ENCODE data around the gene PLP1. TPM values are rescaled to one million over a fixed set of nuclear protein-coding genes. Genes with fewer than 3 reads are reported as not detected.
"Not testable (repeated sequence)": the region's sequence is repeated elsewhere in the genome, so short reads cannot be mapped to it uniquely, and the experiment has no call there.

Gene PLP1
- total RNA-seq, 2 experiments from 2014 or later: not detected

DNA sequence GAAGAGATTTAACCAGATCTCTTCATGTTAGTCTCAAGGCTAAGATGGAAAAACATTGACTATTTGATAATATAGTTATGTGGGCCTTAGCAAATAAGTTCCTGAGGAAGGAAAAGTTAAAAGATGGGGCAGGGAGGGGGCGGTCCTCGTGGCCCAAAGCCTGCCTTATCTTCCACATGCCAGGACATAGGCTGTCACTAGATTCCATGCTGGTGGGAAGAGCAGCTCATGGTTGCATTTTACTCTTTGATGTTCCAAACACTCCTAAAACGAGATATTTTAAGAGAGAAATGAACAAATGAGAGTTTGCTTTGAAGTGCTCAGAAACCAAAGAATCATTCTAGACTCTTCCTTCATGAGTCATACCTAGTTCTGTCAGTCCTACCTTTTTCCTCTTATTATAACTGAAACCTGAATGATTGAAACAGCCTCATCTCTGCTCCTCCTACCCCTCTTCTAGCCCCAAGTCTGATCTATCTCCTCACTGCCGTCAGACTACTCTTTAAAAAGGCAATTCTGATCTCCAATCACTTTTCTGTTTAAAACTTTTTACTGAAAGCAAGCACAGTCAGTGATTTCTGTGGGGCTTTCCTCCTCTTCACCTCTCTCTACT is 30.3 kb downstream of the PLP1 start:
- peaks cover 14% of the 10 kb centered on the region for H3K4me1 Mint-ChIP-seq
- H3K27me3 Mint-ChIP-seq: peaks cover 6% of the 10 kb centered on the region
- no peaks in the 10 kb centered on the region for H3K9me3 Mint-ChIP-seq (ENCODE audit: low read depth)
- H3K36me3 Mint-ChIP-seq (ENCODE audit: low read depth): no peaks in the 10 kb centered on the region
- ATAC-seq (peak; percentile 97), DNase-seq (no peak)
- no peak overlapping the region for H3K27ac Mint-ChIP-seq
- ChIA-PET POLR2A (no interaction called here), CTCF (no interaction called here)
- H3K4me3 Mint-ChIP-seq: no peak overlapping the region
- intact Hi-C loops (cut with DNase I, micrococcal nuclease): no loop called here

DNA sequence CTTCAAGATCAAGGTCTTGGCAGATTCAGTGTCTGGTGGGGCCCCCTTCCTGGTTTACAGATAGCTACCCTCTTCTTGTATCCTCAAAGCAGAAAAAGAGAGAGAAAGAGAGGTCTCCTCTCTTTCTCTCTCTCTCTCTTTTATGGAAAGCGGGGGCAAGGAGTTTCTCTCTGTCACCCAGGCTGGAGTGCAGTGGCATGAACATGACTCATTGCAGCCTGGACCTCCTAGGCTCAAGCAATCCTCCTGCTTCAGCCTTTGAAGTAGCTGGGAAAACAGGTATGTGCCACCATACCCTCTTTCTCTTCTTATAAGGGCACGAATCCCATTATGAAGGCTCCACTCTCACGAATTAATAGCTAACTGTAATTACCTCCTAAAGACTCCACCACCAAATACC is 35.2 kb downstream of the PLP1 start:
- POLR2A ChIA-PET: no interaction called here
- CTCF ChIA-PET: interaction anchor here (1.1 to 2.0 kb wide), 2 partner anchors 34 to 101 kb away, joined by 3 to 6 read pairs; partner anchors contain the start of gene TMEM31
- H3K4me1 Mint-ChIP-seq: peaks cover 10% of the 10 kb centered on the region
- H3K36me3 Mint-ChIP-seq (ENCODE audit: low read depth): no peaks in the 10 kb centered on the region
- H3K4me3 Mint-ChIP-seq: no peak overlapping the region
- no peaks in the 10 kb centered on the region for H3K9me3 Mint-ChIP-seq (ENCODE audit: low read depth)
- no peak overlapping the region for H3K27ac Mint-ChIP-seq
- peaks cover 16% of the 10 kb centered on the region for H3K27me3 Mint-ChIP-seq
- DNase-seq (no peak), ATAC-seq (no peak)
- intact Hi-C loops (cut with DNase I, micrococcal nuclease): no loop called here

DNA sequence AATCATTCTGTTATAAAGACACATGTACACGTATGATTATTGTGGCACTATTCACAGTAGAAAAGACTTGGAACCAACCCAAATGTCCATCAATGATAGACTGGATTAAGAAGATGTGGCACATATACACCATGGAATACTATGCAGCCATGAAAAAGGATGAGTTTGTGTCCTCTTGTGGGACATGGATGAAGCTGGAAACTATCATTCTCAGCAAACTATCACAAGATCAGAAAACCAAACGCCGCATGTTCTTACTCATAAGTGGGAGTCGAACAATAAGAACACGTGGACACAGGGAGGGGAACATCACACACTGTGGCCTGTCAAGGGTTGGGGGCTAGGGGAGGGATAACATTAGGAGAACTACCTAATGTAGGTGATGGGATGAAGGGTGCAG is 40.5 kb downstream of the PLP1 start:
- H3K9me3 Mint-ChIP-seq (ENCODE audit: low read depth); H3K27ac Mint-ChIP-seq; ATAC-seq; H3K4me1 Mint-ChIP-seq; H3K4me3 Mint-ChIP-seq; DNase-seq; POLR2A ChIA-PET; H3K36me3 Mint-ChIP-seq (ENCODE audit: low read depth): not testable (repeated sequence)
- intact Hi-C loops (cut with DNase I, micrococcal nuclease): loop anchor here (1.0 kb wide), 4 partner anchors 106 to 284 kb away; no protein-coding TSS in a partner anchor
- H3K27me3 Mint-ChIP-seq: peaks cover 12% of the 10 kb centered on the region
- CTCF ChIA-PET: interaction anchor here (1.8 kb wide), 1 partner anchor 9 kb away, joined by 4 read pairs; no protein-coding TSS in a partner anchor

DNA sequence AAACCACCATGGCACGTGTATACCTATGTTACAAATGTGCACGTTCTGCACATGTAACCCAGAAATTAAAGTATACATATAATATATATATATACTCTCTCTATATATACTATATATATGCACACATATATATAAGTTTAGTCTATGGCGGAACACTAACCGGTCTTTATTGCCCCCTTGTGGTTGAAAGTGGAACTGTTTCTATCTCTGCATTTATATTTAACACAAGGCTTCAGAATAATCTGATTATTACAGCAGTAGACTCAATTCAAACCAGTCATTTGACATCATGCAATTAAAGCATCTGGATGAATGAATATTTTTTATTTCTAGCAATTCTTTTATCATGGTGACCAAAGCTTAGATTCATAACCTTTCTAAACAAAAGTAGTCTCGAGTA is 40.9 kb downstream of the PLP1 start:
- DNase-seq (no peak), ATAC-seq (peak; percentile 63)
- CTCF ChIA-PET: interaction anchor here (0.6 to 1.8 kb wide), 2 partner anchors 9 to 17 kb away, joined by 3 to 4 read pairs; no protein-coding TSS in a partner anchor
- Mint-ChIP-seq H3K36me3 (ENCODE audit: low read depth) (no peaks in the 10 kb centered on the region), H3K27me3 (peaks cover 12% of the 10 kb centered on the region), H3K27ac (no peak overlapping the region), H3K9me3 (ENCODE audit: low read depth) (no peaks in the 10 kb centered on the region), H3K4me1 (no peaks in the 10 kb centered on the region), H3K4me3 (no peak overlapping the region)
- intact Hi-C loops (cut with DNase I, micrococcal nuclease): loop anchor here (1.0 kb wide), 4 partner anchors 106 to 284 kb away; no protein-coding TSS in a partner anchor
- POLR2A ChIA-PET: no interaction called here

DNA sequence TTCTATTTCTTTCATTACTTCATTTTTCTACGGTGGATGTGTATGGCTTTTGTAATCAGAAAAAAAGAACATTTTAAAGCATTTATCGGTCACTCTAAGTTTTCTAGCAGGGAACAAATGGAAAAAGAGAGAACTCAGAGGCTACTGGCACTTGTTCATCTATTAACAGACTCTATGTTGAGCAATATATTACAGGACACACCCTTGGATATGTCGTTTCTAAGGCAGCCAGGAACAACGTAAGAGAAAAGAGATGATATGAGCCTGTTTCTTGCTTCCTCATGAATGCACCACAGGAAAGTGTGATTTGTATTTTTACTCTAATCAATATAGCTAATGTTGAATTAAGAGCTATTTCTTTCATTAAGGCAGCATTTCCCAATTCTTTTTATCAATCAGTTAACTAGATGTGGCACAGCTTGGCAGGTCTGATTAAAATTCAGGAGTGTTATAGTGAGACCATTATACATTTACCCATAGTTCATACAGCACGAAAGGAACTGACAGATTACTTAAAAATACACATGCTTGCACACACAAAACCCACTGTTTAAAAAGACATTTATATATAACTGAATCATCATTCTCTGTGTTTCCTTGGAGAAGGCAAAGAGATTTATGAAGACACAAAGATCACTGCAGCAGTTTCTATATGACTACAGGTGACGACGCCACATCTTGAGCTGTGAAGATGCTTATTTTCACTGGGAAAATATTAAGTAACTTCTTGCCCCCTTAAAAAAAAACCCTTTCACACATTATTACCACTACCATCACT is 42.4 kb downstream of the PLP1 start:
- DNase-seq (no peak), ATAC-seq (no peak)
- H3K27me3 Mint-ChIP-seq: peaks cover 10% of the 10 kb centered on the region
- intact Hi-C loops (cut with DNase I, micrococcal nuclease): no loop called here
- H3K4me3 Mint-ChIP-seq: no peak overlapping the region
- POLR2A ChIA-PET: no interaction called here
- CTCF ChIA-PET: interaction anchor here (0.7 to 1.8 kb wide), 7 partner anchors 10 to 286 kb away, joined by 3 to 4 read pairs (median 4); no protein-coding TSS in a partner anchor
- H3K27ac Mint-ChIP-seq: no peak overlapping the region
- no peaks in the 10 kb centered on the region for H3K9me3 Mint-ChIP-seq (ENCODE audit: low read depth)
- no peaks in the 10 kb centered on the region for H3K36me3 Mint-ChIP-seq (ENCODE audit: low read depth)
- no peaks in the 10 kb centered on the region for H3K4me1 Mint-ChIP-seq

DNA sequence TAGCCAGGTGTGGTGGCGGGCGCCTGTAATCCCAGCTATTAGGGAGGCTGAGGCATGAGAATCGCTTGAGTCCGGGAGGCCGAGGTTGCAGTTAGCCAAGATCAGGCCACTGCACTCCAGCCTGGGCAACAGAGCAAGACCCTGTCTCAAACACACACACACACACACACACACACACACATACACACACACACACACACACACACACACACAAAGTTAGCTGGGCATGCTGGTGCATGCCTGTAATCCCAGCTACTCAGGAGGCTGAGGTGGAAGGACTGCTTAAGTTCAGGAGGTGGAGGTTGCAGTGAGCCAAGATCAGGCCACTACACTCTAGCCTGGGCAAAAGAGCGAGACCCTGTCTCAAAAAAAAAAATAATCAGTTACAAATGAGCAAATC is 44.2 kb downstream of the PLP1 start:
- H3K27ac Mint-ChIP-seq; H3K36me3 Mint-ChIP-seq (ENCODE audit: low read depth); DNase-seq; H3K27me3 Mint-ChIP-seq; H3K9me3 Mint-ChIP-seq (ENCODE audit: low read depth); ATAC-seq; POLR2A ChIA-PET; H3K4me3 Mint-ChIP-seq; H3K4me1 Mint-ChIP-seq; intact Hi-C loops (cut with DNase I, micrococcal nuclease): not testable (repeated sequence)
- CTCF ChIA-PET: interaction anchor here (1.1 kb wide), 1 partner anchor 12 kb away, joined by 3 read pairs; no protein-coding TSS in a partner anchor

DNA sequence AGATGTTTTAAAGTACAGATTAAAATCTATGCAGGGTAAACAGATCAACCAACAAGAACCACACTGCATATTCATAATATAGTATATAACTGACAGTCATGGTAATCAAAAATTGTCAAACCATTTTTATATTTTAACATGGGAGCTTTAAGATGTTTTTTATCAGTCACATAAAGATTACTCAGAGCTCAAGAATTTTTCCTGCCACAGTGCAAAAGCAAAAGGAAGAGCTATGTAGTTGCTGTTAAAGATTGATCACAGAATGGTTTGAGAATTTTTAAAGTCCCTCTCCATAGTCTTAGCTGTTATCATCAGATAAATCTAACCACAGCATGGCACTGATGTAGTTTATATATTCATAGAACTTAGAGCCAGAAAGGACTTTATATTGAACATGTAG is 47.0 kb downstream of the PLP1 start:
- ATAC-seq (no peak), DNase-seq (no peak)
- no peaks in the 10 kb centered on the region for H3K36me3 Mint-ChIP-seq (ENCODE audit: low read depth)
- ChIA-PET CTCF (interaction anchor here (1.0 kb wide), 2 partner anchors 12 to 290 kb away, joined by 3 read pairs; no protein-coding TSS in a partner anchor), POLR2A (no interaction called here)
- no peak overlapping the region for H3K27ac Mint-ChIP-seq
- peaks cover 7% of the 10 kb centered on the region for H3K4me1 Mint-ChIP-seq
- no peaks in the 10 kb centered on the region for H3K9me3 Mint-ChIP-seq (ENCODE audit: low read depth)
- H3K4me3 Mint-ChIP-seq: no peak overlapping the region
- intact Hi-C loops (cut with DNase I, micrococcal nuclease): no loop called here
- no peaks in the 10 kb centered on the region for H3K27me3 Mint-ChIP-seq

DNA sequence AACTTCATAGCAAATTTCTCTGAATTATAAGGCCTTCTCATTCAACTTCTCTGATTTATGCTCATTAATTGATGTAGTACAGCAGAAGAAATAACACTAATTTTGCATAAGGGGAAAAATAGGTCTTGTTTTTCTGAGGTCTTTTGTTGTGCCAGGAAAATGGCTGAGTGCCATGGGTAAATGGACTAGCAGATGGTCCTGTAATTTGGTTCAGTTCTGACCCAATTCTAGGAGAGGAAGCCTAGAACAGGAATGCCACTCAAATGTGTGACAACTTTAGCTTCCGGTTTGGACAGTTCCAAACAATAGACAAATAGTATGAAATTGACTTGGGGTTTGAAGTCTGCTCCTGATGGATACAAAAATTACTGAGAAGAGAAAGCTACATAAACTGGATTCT is 49.2 kb downstream of the PLP1 start:
- ATAC-seq (no peak), DNase-seq (no peak)
- ChIA-PET POLR2A (no interaction called here), CTCF (interaction anchor here (1.0 kb wide), 1 partner anchor 293 kb away, joined by 3 read pairs; no protein-coding TSS in a partner anchor)
- peaks cover 7% of the 10 kb centered on the region for H3K4me1 Mint-ChIP-seq
- H3K27ac Mint-ChIP-seq: no peak overlapping the region
- H3K9me3 Mint-ChIP-seq (ENCODE audit: low read depth): no peaks in the 10 kb centered on the region
- H3K4me3 Mint-ChIP-seq: no peak overlapping the region
- H3K36me3 Mint-ChIP-seq (ENCODE audit: low read depth): no peaks in the 10 kb centered on the region
- intact Hi-C loops (cut with DNase I, micrococcal nuclease): no loop called here
- H3K27me3 Mint-ChIP-seq: no peaks in the 10 kb centered on the region

DNA sequence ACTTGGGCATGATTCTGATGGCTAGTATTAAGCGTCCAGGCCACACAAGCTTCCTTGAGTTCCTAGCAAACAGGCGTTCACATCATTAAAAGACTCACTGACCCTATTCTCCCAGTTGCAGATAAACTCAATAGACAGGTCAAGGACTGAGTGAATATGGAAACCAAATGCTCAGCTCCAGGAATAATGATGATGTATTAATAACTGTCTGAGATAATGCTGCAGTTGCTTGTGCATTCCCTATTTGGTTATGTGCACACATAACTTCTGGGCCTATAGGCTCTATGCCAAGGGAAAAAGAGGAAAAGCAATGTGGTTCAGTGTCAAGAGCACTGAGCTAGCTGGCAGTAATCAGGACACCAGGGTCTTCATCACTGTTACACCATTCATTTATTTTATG is 51.9 kb downstream of the PLP1 start:
- Mint-ChIP-seq H3K4me3 (no peak overlapping the region), H3K36me3 (ENCODE audit: low read depth) (no peaks in the 10 kb centered on the region), H3K9me3 (ENCODE audit: low read depth) (no peaks in the 10 kb centered on the region), H3K4me1 (peaks cover 12% of the 10 kb centered on the region), H3K27me3 (no peaks in the 10 kb centered on the region), H3K27ac (no peak overlapping the region)
- POLR2A ChIA-PET: no interaction called here
- ATAC-seq (no peak), DNase-seq (no peak)
- intact Hi-C loops (cut with DNase I, micrococcal nuclease): no loop called here
- CTCF ChIA-PET: interaction anchor here (0.5 kb wide), 1 partner anchor 614 kb away, joined by 3 read pairs; no protein-coding TSS in a partner anchor

DNA sequence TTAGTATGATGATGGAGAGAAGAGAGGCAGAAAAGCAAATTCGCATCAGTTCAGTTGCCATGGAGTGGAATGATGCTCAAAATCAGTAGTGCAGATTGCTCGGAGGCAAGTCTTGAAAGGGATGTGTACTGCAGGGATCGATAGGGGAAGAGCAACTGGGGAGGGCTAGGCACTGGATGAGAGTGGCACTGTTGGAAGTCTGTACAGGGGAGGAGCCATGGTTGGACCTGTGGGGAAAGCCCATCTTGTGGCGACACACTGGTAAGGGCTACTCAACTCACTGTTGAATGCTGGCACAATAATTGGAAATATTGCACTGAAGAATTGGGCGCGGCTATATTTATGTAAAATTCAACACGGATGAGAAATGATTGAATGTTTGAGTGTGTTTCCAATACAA is 54.2 kb downstream of the PLP1 start:
- no peak for DNase-seq
- no peak for ATAC-seq
- CTCF ChIA-PET: interaction anchor here (0.7 to 0.9 kb wide), 2 partner anchors 12 to 25 kb away, joined by 3 to 4 read pairs; no protein-coding TSS in a partner anchor
- no peak overlapping the region for H3K27ac Mint-ChIP-seq
- H3K27me3 Mint-ChIP-seq: no peaks in the 10 kb centered on the region
- intact Hi-C loops (cut with DNase I, micrococcal nuclease): loop anchor here in 1 of 2 experiments (5.0 kb wide), 2 partner anchors 144 to 281 kb away; partner anchors contain the start of genes MORF4L2 and ZCCHC18
- POLR2A ChIA-PET: no interaction called here
- H3K36me3 Mint-ChIP-seq (ENCODE audit: low read depth): no peaks in the 10 kb centered on the region
- no peak overlapping the region for H3K4me3 Mint-ChIP-seq
- peaks cover 6% of the 10 kb centered on the region for H3K4me1 Mint-ChIP-seq
- H3K9me3 Mint-ChIP-seq (ENCODE audit: low read depth): no peaks in the 10 kb centered on the region

DNA sequence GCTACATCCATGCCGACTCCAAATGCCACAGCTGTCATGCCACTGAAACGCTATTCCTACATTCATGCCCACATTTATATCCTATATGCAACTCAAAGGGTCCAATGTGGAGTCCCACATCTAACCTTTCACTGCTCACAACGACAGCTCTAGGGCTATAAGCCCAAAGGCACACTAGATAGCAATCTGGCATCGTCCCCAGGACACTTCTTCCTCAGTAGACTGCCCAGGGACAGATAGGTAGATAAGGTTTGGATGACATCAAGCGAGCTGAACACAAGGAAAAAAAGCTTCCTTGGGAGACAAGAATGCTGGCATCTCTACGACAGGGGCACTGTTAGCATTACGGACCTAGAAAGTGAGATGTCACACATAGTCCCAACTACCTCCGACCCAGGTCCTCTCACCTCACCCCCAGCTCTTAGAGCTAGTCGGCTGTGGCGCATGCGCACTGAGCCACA is 54.7 kb downstream of the PLP1 start:
- H3K4me1 Mint-ChIP-seq: peaks cover 6% of the 10 kb centered on the region
- DNase-seq (peak; percentile 80), ATAC-seq (peak; percentile 26)
- no peak overlapping the region for H3K27ac Mint-ChIP-seq
- H3K27me3 Mint-ChIP-seq: no peaks in the 10 kb centered on the region
- no peaks in the 10 kb centered on the region for H3K9me3 Mint-ChIP-seq (ENCODE audit: low read depth)
- POLR2A ChIA-PET: interaction anchor here (0.6 kb wide), 1 partner anchor 144 kb away, joined by 3 read pairs; no protein-coding TSS in a partner anchor
- H3K4me3 Mint-ChIP-seq: peak overlapping the region; percentile 71
- intact Hi-C loops (cut with DNase I, micrococcal nuclease): loop anchor here in 1 of 2 experiments (5.0 kb wide), 2 partner anchors 144 to 281 kb away; partner anchors contain the start of genes MORF4L2 and ZCCHC18
- no peaks in the 10 kb centered on the region for H3K36me3 Mint-ChIP-seq (ENCODE audit: low read depth)
- CTCF ChIA-PET: interaction anchor here (0.7 to 3.4 kb wide), 6 partner anchors 10 to 298 kb away, joined by 3 to 13 read pairs (median 4); no protein-coding TSS in a partner anchor

All from activated CD4-positive, alpha-beta T cell treated with anti-CD3 and anti-CD28 coated beads for 36 hours (primary cell).